ENCODE results near the gene COMMD10.

The COMMD10 gene

GRCh38 chr5:116229131-116229689 is 144.4 kb downstream of the COMMD10 start:
- DNase-seq = no peak

GRCh38 chr5:116231288-116231687 is 146.5 kb downstream of the COMMD10 start:
- DNase-seq = no peak

- DNase-seq = no peak
Measured at GRCh38 chr5:116234681-116235080, 149.9 kb downstream of the COMMD10 start.

GRCh38 chr5:116237917-116238500 is 153.2 kb downstream of the COMMD10 start:
- no peak for DNase-seq

GRCh38 chr5:116242343-116242742 is 157.5 kb downstream of the COMMD10 start:
- no peak for DNase-seq

GRCh38 chr5:116248432-116248831 is 163.6 kb downstream of the COMMD10 start:
- DNase-seq = no peak

- DNase-seq = no peak
Measured at GRCh38 chr5:116249648-116250047, 164.8 kb downstream of the COMMD10 start.

GRCh38 chr5:116256717-116257116 is 171.9 kb downstream of the COMMD10 start:
- no peak for DNase-seq

- DNase-seq = no peak
Measured at GRCh38 chr5:116265471-116265870, 180.6 kb downstream of the COMMD10 start.

GRCh38 chr5:116271446-116272025 is 186.7 kb downstream of the COMMD10 start:
- DNase-seq = no peak

- DNase-seq = no peak
Measured at GRCh38 chr5:116272281-116272941, 187.6 kb downstream of the COMMD10 start.

GRCh38 chr5:116273448-116274242 is 188.8 kb downstream of the COMMD10 start:
- no peak for DNase-seq

GRCh38 chr5:116274251-116274650 is 189.4 kb downstream of the COMMD10 start:
- DNase-seq = no peak

- DNase-seq = no peak
Measured at GRCh38 chr5:116275282-116275681, 190.5 kb downstream of the COMMD10 start.

GRCh38 chr5:116276952-116277351 is 192.1 kb downstream of the COMMD10 start:
- no peak for DNase-seq

- no peak for DNase-seq
Measured at GRCh38 chr5:116280149-116280803, 195.5 kb downstream of the COMMD10 start.

- no peak for DNase-seq
Measured at GRCh38 chr5:116281309-116281708, 196.5 kb downstream of the COMMD10 start.

- DNase-seq = no peak
Measured at GRCh38 chr5:116288524-116288923, 203.7 kb downstream of the COMMD10 start.

GRCh38 chr5:116289276-116289675 is 204.5 kb downstream of the COMMD10 start:
- DNase-seq = no peak

GRCh38 chr5:116291271-116291670 is 206.4 kb downstream of the COMMD10 start:
- no peak for DNase-seq

- DNase-seq = no peak
Measured at GRCh38 chr5:116292321-116292720, 207.5 kb downstream of the COMMD10 start.

- DNase-seq = no peak
Measured at GRCh38 chr5:116296335-116297072, 211.7 kb downstream of the COMMD10 start.
